ENCODE results near the gene TAF6. TPM values are rescaled to one million over a fixed set of nuclear protein-coding genes. Genes with fewer than 3 reads are reported as not detected.
A peak's percentile ranks its signal among the peaks of the same experiment; 100 is the strongest.

TAF6 gene
- total RNA-seq, 4 donors from 2014 or later, result 18.0 to 581 (median 43.9) TPM

DNA sequence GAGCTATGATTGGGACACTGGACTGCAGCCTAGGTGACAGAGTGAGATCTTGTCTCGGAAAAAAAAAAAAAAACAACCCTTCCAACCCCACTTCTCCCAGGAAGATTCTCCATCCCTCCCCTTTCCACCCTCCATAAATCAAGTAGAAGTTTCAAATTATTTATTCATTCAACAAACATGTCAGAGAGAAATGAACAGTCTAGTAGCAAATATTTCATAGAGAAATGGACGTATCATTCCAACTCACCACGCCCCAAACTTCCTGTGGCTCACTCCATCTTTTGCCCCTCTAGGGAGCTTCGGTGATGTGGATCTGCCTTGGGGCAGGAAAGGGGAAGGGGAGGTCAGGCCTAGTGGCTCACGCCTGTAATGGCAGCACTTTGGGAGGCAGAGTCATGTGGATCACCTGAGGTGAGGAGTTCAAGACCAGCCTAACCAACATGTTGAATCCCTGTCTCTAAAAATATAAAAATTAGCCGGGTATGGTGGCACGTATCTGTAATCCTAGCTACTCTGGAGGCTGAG lies 40.0 kb upstream of the TAF6 start:
- in situ Hi-C loops (cut with MboI; ENCODE audit: low pct_ligation_motif_present in 1 of 4, low pct_unique_long_range_greater_than_20kb in 1 of 4, low sequenced_read_pairs in 3 of 4) (no loop called here), intact Hi-C loops (cut with DNase I; ENCODE audit: low total_unique reads) (no loop called here)
- DNase-seq, result no peak
- Histone ChIP-seq H3K4me1 (peaks cover 20 to 56% (median 45%) of the 10 kb centered on the region in 4 donors), H3K36me3 (peaks cover 0 to 6% (median 0%) of the 10 kb centered on the region in 4 donors), H3K4me3 (peak overlapping the region; percentile 36 to 92 (median 74)), H3K9me3 (no peaks in the 10 kb centered on the region), H3K27ac (peak overlapping the region; percentile 79 to 91 (median 90)), H3K27me3 (no peaks in the 10 kb centered on the region)
- 69% methylated on average over 7 of the region's 7 CpGs; no CpG with 5 or more reads in 1 of the 2 donors for WGBS, 2 donors (ENCODE audit: low coverage in 1 of 2)
- no peak for TF ChIP-seq POLR2AphosphoS5 (IDR thresholded peaks at IDR 0.05)
- TF ChIP-seq, protein P1, sequence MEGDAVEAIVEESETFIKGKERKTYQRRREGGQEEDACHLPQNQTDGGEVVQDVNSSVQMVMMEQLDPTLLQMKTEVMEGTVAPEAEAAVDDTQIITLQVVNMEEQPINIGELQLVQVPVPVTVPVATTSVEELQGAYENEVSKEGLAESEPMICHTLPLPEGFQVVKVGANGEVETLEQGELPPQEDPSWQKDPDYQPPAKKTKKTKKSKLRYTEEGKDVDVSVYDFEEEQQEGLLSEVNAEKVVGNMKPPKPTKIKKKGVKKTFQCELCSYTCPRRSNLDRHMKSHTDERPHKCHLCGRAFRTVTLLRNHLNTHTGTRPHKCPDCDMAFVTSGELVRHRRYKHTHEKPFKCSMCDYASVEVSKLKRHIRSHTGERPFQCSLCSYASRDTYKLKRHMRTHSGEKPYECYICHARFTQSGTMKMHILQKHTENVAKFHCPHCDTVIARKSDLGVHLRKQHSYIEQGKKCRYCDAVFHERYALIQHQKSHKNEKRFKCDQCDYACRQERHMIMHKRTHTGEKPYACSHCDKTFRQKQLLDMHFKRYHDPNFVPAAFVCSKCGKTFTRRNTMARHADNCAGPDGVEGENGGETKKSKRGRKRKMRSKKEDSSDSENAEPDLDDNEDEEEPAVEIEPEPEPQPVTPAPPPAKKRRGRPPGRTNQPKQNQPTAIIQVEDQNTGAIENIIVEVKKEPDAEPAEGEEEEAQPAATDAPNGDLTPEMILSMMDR (IDR thresholded peaks at IDR 0.05), result peak in 1 of 5 experiments; percentile 16

GRCh38 chr7:100158229-100159098 lies 39.3 kb upstream of the TAF6 start, which contains the start of gene TRAPPC14:
Gene TRAPPC14 (minus strand): TSS chr7:100158723. CDS start chr7:100158499, 224 bp downstream.
- H3K9me3 ChIP-seq, result no peaks in the 10 kb centered on the region
- peak within 1 kb of the TSS; percentile 36 to 92 (median 74) for H3K4me3 ChIP-seq
- WGBS, 2 donors (ENCODE audit: low coverage in 1 of 2), result 2% methylated on average over 73 of the region's 87 CpGs; no CpG with 5 or more reads in 1 of the 2 donors
- H3K27me3 ChIP-seq, result no peaks in the 10 kb centered on the region
- intact Hi-C loops (cut with DNase I; ENCODE audit: low total_unique reads) (loop anchor here (1.0 kb wide), 1 partner anchor 44 kb away; no protein-coding TSS in a partner anchor), in situ Hi-C loops (cut with MboI; ENCODE audit: low pct_ligation_motif_present in 1 of 4, low pct_unique_long_range_greater_than_20kb in 1 of 4, low sequenced_read_pairs in 3 of 4) (no loop called here)
- H3K4me1 ChIP-seq, result peaks cover 20 to 62% (median 49%) of the 10 kb centered on the region in 4 donors
- peak within 1 kb of the TSS; percentile 79 to 91 (median 90) for H3K27ac ChIP-seq
- H3K36me3 ChIP-seq, result peaks cover 0 to 6% (median 0%) of the 10 kb centered on the region in 4 donors
- DNase-seq, result peak; percentile 95
- TF ChIP-seq, protein P1 (IDR thresholded peaks at IDR 0.05), result peak in 1 of 5 experiments; percentile 15
- TF ChIP-seq POLR2A (IDR thresholded peaks at IDR 0.05), result peak; percentile 71
- TF ChIP-seq EP300 (IDR thresholded peaks at IDR 0.05; ENCODE audit: low read depth), result no peak
- peak; percentile 56 to 81 (median 75) for TF ChIP-seq POLR2AphosphoS5 (IDR thresholded peaks at IDR 0.05)

GRCh38 chr7:100157334-100158228 lies 38.4 kb upstream of the TAF6 start:
- Histone ChIP-seq H3K27ac (peak overlapping the region; percentile 79 to 91 (median 90)), H3K27me3 (no peaks in the 10 kb centered on the region), H3K36me3 (peaks cover 0 to 6% (median 0%) of the 10 kb centered on the region in 4 donors), H3K9me3 (no peaks in the 10 kb centered on the region), H3K4me3 (peak overlapping the region; percentile 36 to 92 (median 74)), H3K4me1 (peaks cover 24 to 62% (median 51%) of the 10 kb centered on the region in 4 donors)
- TF ChIP-seq POLR2AphosphoS5 (IDR thresholded peaks at IDR 0.05), result no peak
- TF ChIP-seq, protein P1 (IDR thresholded peaks at IDR 0.05), result peak in 2 of 5 experiments; percentile 4 to 9
- DNase-seq, result peak; percentile 58
- in situ Hi-C loops (cut with MboI; ENCODE audit: low pct_ligation_motif_present in 1 of 4, low pct_unique_long_range_greater_than_20kb in 1 of 4, low sequenced_read_pairs in 3 of 4), result no loop called here
- WGBS, 2 donors (ENCODE audit: low coverage in 1 of 2), result 39 to 59% methylated on average over 5 to 17 of the region's 32 CpGs
- intact Hi-C loops (cut with DNase I; ENCODE audit: low total_unique reads), result loop anchor here (1.0 kb wide), 1 partner anchor 45 kb away; no protein-coding TSS in a partner anchor

Measured in transverse colon (tissue), 4 donors.